Endothelial cell of umbilical vein (primary cell): ENCODE data around the gene UTF1. TPM values are rescaled to one million over a fixed set of nuclear protein-coding genes. Genes with fewer than 3 reads are reported as not detected.

ENCODE experiments used
- BruUV-seq: library from RNA; stranded (reverse); fragments of 400-500 nt; replicated peaks from 2 replicates; lab custom pipeline; 2021; lab: Mats Ljungman, UMichigan
- CTCF ChIA-PET: fragments of 300-600, 350-600 bp; sonication (Branson Sonifier 250); formaldehyde crosslinking; loops from one replicate; lab custom pipeline; 2021; ENCODE audit warnings: antibody characterized with exemption, inconsistent platforms; lab: Charles Lee
- POLR2A ChIA-PET: fragments of 300-600, 350-600 bp; sonication (Branson Sonifier 250); formaldehyde crosslinking; loops from one replicate; lab custom pipeline; 2021; ENCODE audit warnings: antibody characterized with exemption, inconsistent platforms; lab: Charles Lee
- DNase-seq: peaks from one replicate; pipeline ENCODE4 v3.0.0-alpha.2; 2011; ENCODE audit warnings: low read depth, low spot score
- FAIRE-seq: peaks from 2 replicates; lab custom pipeline; 2011; peaks lifted over from hg19 to GRCh38; lab: Jason Lieb, UNC
- H2AFZ ChIP-seq: 2 replicates; pipeline ENCODE4 v1.6.0; 2012; ENCODE audit warnings: low read depth, low read length, control low read depth, inconsistent platforms
- H3K27ac ChIP-seq: 2 replicates; pipeline ENCODE4 v1.5.1; 2011; ENCODE audit warnings: low read depth, mild to moderate bottlenecking, control low read depth, low read length, moderate library complexity; ENCODE audit not compliant: insufficient read depth
- H3K27me3 ChIP-seq, 2 experiments: 2 replicates each; pipeline versions ENCODE4 v1.6.0 to v1.6.1; 2011; ENCODE audit warnings: low read length in 2 of 2, mixed read lengths in 1 of 2; ENCODE audit not compliant: control insufficient read depth in 2 of 2, insufficient read depth in 2 of 2
- H3K36me3 ChIP-seq, 2 experiments: 2 replicates in 1 of 2; 3 replicates in 1 of 2; pipeline ENCODE4 v1.5.1; 2011; ENCODE audit warnings: low read length in 2 of 2, mild to moderate bottlenecking in 1 of 2, moderate library complexity in 1 of 2; ENCODE audit not compliant: control insufficient read depth in 2 of 2, insufficient read depth in 2 of 2; ENCODE audit errors: extremely low read depth in 1 of 2
- H3K4me1 ChIP-seq: 3 replicates; pipeline ENCODE4 v1.5.1; 2011; ENCODE audit warnings: mild to moderate bottlenecking, low read length; ENCODE audit not compliant: control insufficient read depth, insufficient read depth; ENCODE audit errors: extremely low read depth
- H3K4me2 ChIP-seq: 2 replicates; pipeline ENCODE4 v1.6.1; 2011; ENCODE audit warnings: low read length, control low read depth, mixed read lengths; ENCODE audit not compliant: insufficient read depth
- H3K4me3 ChIP-seq, 3 experiments: fragments of 200-600 bp in 1 of 3; sonication (generic), shearing (Covaris generic) in 1 of 3; replicated peaks in 1 of 3; 2 replicates each; pipeline ENCODE4 v1.5.1; 2011 to 2016; ENCODE audit warnings: control low read depth in 3 of 3, low read length in 3 of 3, mild to moderate bottlenecking in 2 of 3, inconsistent platforms in 1 of 3, low read depth in 1 of 3, moderate library complexity in 1 of 3; ENCODE audit not compliant: insufficient read depth in 1 of 3
- H3K79me2 ChIP-seq: 2 replicates; pipeline ENCODE4 v1.6.0; 2012; ENCODE audit warnings: low read length, inconsistent platforms; ENCODE audit not compliant: control insufficient read depth, insufficient read depth
- H3K9ac ChIP-seq: replicated peaks from 2 replicates; pipeline ENCODE3; 2011; ENCODE audit warnings: low read length, control low read depth; ENCODE audit not compliant: insufficient read depth; ENCODE audit errors: extremely low read depth
- H3K9me1 ChIP-seq: replicated peaks from 3 replicates; pipeline ENCODE4 v1.6.0; 2011; ENCODE audit warnings: mild to moderate bottlenecking, low read length; ENCODE audit not compliant: control insufficient read depth, insufficient read depth; ENCODE audit errors: extremely low read depth
- H3K9me3 ChIP-seq: replicated peaks from 2 replicates; pipeline ENCODE4 v1.5.1; 2012; ENCODE audit warnings: low read length, inconsistent platforms; ENCODE audit not compliant: control insufficient read depth, insufficient read depth
- H4K20me1 ChIP-seq: replicated peaks from 2 replicates; pipeline ENCODE3; 2011; ENCODE audit warnings: mild to moderate bottlenecking, low read length; ENCODE audit not compliant: control insufficient read depth, insufficient read depth; ENCODE audit errors: extremely low read depth
- CTCF ChIP-seq, 2 donors: IDR thresholded peaks; 1 replicate in 1 of 2; 2 replicates in 1 of 2; pipeline ENCODE4 v1.5.1; 2011; ENCODE audit warnings: low read length in 2 of 2, mild to moderate bottlenecking in 2 of 2, moderate library complexity in 2 of 2, control low read depth in 1 of 2, inconsistent platforms in 1 of 2, low read depth in 1 of 2; ENCODE audit not compliant: insufficient read depth in 1 of 2; ENCODE audit errors: extremely low read depth in 1 of 2
- EZH2 ChIP-seq: IDR thresholded peaks from 2 replicates; pipeline ENCODE4 v1.6.1; 2012; ENCODE audit warnings: borderline replicate concordance, low read depth, mild to moderate bottlenecking, moderate library complexity, low read length, inconsistent platforms; ENCODE audit not compliant: severe bottlenecking
- FOS ChIP-seq: IDR thresholded peaks from 2 replicates; pipeline ENCODE4 v1.6.1; 2011; ENCODE audit warnings: mild to moderate bottlenecking, low read length, moderate library complexity, borderline replicate concordance; ENCODE audit not compliant: insufficient read depth
- GATA2 ChIP-seq: IDR thresholded peaks from 2 replicates; pipeline ENCODE4 v1.7.0; 2011; ENCODE audit warnings: low read depth, mild to moderate bottlenecking, moderate library complexity, mixed read lengths, low read length; ENCODE audit not compliant: insufficient read length, insufficient read depth
- JUN ChIP-seq: IDR thresholded peaks from 2 replicates; pipeline ENCODE4 v1.6.1; 2011; ENCODE audit warnings: borderline replicate concordance, low read depth; ENCODE audit not compliant: insufficient read length, insufficient read depth
- MAX ChIP-seq: IDR thresholded peaks from 2 replicates; pipeline ENCODE4 v1.6.1; 2011; ENCODE audit not compliant: insufficient read depth, insufficient read length
- MYC ChIP-seq: IDR thresholded peaks from one replicate; pipeline ENCODE4 v1.6.1; 2011; ENCODE audit warnings: mild to moderate bottlenecking, low read depth, low read length
- POLR2A ChIP-seq: IDR thresholded peaks from 2 replicates; pipeline ENCODE4 v1.6.1; 2012; ENCODE audit warnings: low read depth, mild to moderate bottlenecking, control low read depth, low read length
- POLR2AphosphoS5 ChIP-seq: IDR thresholded peaks from 2 replicates; pipeline ENCODE4 v1.6.1; 2012; ENCODE audit warnings: low read depth, mild to moderate bottlenecking, control low read depth, low read length, moderate library complexity; ENCODE audit not compliant: insufficient read depth
- dilution Hi-C: fragments of 300-500 bp; cut with MboI; formaldehyde crosslinking; loops from one replicate; pipeline ENCODE4 v1.15.0; 2019; ENCODE audit warnings: low sequenced_read_pairs; ENCODE audit not compliant: extremely low pct_ligation_motif_present
- intact Hi-C: fragments of 100-400 bp; cut with micrococcal nuclease; formaldehyde crosslinking; loops from one replicate; pipeline ENCODE4 v1.10.0; 2022
- polyA plus RNA-seq, 4 experiments: library from polyadenylated mRNA; depleted of rRNA in 3 of 4; stranded (reverse) in 3 of 4; unstranded in 1 of 4; fragments of >200 nt; gene quantifications; 2 replicates each; pipeline versions ENCODE4 v1.2.1 to v1.2.3, GENCODE V29; 2011 to 2012; ENCODE audit warnings: missing spikeins in 1 of 4
- total RNA-seq: library from RNA; stranded (reverse); gene quantifications from 2 replicates; pipeline ENCODE4 v1.2.3, GENCODE V29; 2021

UTF1 gene
- total and polyA plus RNA-seq, 2 donors (not counting 3 experiments of a cell fraction or from before 2014, with no cell fraction given): not detected

GRCh38 chr10:133242611-133243356 is 12.8 kb downstream of the UTF1 start:
- Histone ChIP-seq H3K9me1 (no peaks in the 10 kb centered on the region), H3K4me2 (no peak overlapping the region), H3K27me3 (peaks cover 11 to 14% of the 10 kb centered on the region in 2 experiments), H3K36me3 (no peaks in the 10 kb centered on the region), H3K9ac (no peak overlapping the region), H2AFZ (no peak overlapping the region), H4K20me1 (no peaks in the 10 kb centered on the region), H3K27ac (no peak overlapping the region), H3K4me1 (no peaks in the 10 kb centered on the region), H3K9me3 (no peaks in the 10 kb centered on the region), H3K79me2 (no peaks in the 10 kb centered on the region), H3K4me3 (no peak overlapping the region)
- dilution Hi-C loops: no loop called here
- BruUV-seq: no TSS peak
- no peak for DNase-seq
- no peak for TF ChIP-seq POLR2AphosphoS5
- TF ChIP-seq GATA2: no peak
- no peak for TF ChIP-seq MYC
- TF ChIP-seq JUN: no peak
- TF ChIP-seq EZH2: no peak
- TF ChIP-seq CTCF (IDR thresholded peaks at IDR 0.05; ENCODE audit: extremely low read depth in 1 of 2, insufficient read depth in 1 of 2, low read depth in 1 of 2, low read length in 2 of 2): no peak
- TF ChIP-seq MAX: no peak
- TF ChIP-seq FOS: no peak
- no peak for TF ChIP-seq POLR2A
- intact Hi-C loops: no loop called here
- no peak for FAIRE-seq
- CTCF ChIA-PET: no interaction called here
- POLR2A ChIA-PET: no interaction called here
